ENCODE results near the gene TBL1XR1. TPM values are rescaled to one million over a fixed set of nuclear protein-coding genes. Genes with fewer than 3 reads are reported as not detected.

TBL1XR1 gene
- total RNA-seq, 1 experiment from 2014 or later = 180 TPM

DNA sequence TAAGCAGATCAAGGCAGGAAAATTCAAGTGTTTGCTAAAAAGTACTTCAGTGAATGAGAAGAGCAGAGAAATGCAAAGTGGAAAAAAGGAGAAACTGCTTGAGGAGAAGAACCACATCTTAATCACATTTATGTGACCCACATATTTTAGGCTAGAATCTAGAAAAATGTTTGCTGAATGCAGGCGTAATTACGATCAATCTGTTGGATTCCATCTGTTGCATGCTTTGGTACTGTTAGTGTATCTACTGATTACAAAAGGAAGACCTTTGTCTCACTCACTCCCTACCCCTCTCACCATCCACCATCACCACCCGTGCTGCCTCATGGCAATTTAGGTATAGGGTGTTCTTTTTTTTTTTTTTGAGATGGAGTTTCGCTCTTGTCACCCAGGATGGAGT is 9.7 kb upstream of the TBL1XR1 start:
- Histone ChIP-seq H2AFZ (ENCODE audit: low read depth, low read length, poor library complexity, severe bottlenecking) (no peak overlapping the region), H3K27me3 (ENCODE audit: insufficient read depth, low read length) (no peaks in the 10 kb centered on the region), H3K9ac (ENCODE audit: low read length) (no peak overlapping the region), H3K4me1 (ENCODE audit: control insufficient read depth in 1 of 2, insufficient read depth in 2 of 2, low read length in 2 of 2) (peaks cover 0 to 2% of the 10 kb centered on the region in 2 experiments; a peak in 1 of 4 replicates), H4K20me1 (ENCODE audit: insufficient read depth) (no peaks in the 10 kb centered on the region), H3K4me3 (replicated peaks in 1 of 2; ENCODE audit: low read depth in 1 of 2, low read length in 2 of 2) (no peak overlapping the region), H3K4me2 (ENCODE audit: low read length) (no peak overlapping the region), H3K9me3 (ENCODE audit: control insufficient read depth in 1 of 2, insufficient read depth in 1 of 2, low read depth in 1 of 2, low read length in 2 of 2) (no peaks in the 10 kb centered on the region), H3K79me2 (ENCODE audit: insufficient read depth, low read length) (no peaks in the 10 kb centered on the region), H3K9me2 (ENCODE audit: insufficient read depth) (no peaks in the 10 kb centered on the region), H3K27ac (ENCODE audit: low read depth, low read length) (no peak overlapping the region), H3K36me3 (ENCODE audit: control insufficient read depth in 1 of 2, insufficient read depth in 2 of 2, low read length in 2 of 2) (no peaks in the 10 kb centered on the region)
- RAD21 ChIA-PET (ENCODE audit: low non-redundant PET in 1 of 2, low total read pairs in 2 of 2, uncharacterized antibody in 2 of 2, unreplicated experiment in 2 of 2) = no interaction called here
- POLR2A ChIA-PET = no interaction called here
- BruUV-seq (replicated peaks) = no TSS peak
- CTCF ChIA-PET = no interaction called here
- DNase-seq (ENCODE audit: low read depth, low spot score) (no peak), ATAC-seq (no peak)
- intact Hi-C loops (cut with micrococcal nuclease) = no loop called here
- TF ChIP-seq ELF1 (IDR thresholded peaks at IDR 0.05; ENCODE audit: borderline replicate concordance, low read depth) (no peak), CEBPB (IDR thresholded peaks at IDR 0.05; ENCODE audit: low read depth) (no peak), SIN3A (IDR thresholded peaks at IDR 0.05; ENCODE audit: low read depth) (no peak), ZNF274 (IDR thresholded peaks at IDR 0.05; ENCODE audit: low read depth, low read length) (no peak), ZFX (IDR thresholded peaks at IDR 0.05) (no peak), SRF (IDR thresholded peaks at IDR 0.05; ENCODE audit: low read depth) (no peak)

DNA sequence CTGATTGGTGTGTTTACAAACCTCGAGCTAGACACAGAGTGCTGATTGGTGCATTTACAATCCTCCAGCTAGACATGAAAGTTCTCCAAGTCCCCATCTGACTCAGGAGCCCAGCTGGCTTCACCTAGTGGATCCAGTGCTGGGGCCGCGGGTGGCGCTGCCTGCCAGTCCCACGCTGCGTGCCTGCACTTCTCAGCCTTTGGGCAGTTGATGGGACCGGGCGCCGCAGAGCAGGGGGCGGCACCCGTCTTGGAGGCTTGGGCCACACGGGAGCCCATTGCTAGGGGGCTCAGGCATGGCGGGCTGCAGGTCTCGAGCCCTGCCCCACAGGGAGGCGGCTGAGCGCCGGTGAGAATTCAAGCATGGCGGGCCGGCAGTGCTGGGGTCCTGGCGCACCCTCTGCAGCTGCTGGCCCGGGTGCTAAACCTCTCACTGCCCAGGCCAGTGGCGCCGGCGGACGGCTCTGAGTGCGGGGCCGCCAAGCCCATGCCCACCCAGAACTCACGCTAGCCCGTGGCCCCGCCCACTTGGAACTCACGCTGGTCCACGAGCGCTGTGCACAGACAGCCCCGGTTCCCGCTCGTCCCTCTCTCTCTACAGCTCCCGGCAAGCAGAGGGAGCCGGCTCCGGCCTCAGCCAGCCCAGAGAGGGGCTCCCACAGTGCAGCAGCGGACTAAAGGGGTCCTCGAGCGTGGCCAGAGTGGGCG is 6.6 kb upstream of the TBL1XR1 start:
- no peak overlapping the region for H3K9ac ChIP-seq (ENCODE audit: low read length)
- BruUV-seq (replicated peaks) = no TSS peak
- no peak overlapping the region for H2AFZ ChIP-seq (ENCODE audit: low read depth, low read length, poor library complexity, severe bottlenecking)
- peaks cover 8 to 14% of the 10 kb centered on the region in 2 experiments for H3K4me1 ChIP-seq (ENCODE audit: control insufficient read depth in 1 of 2, insufficient read depth in 2 of 2, low read length in 2 of 2)
- no peaks in the 10 kb centered on the region for H3K27me3 ChIP-seq (ENCODE audit: insufficient read depth, low read length)
- CTCF ChIA-PET = no interaction called here
- ATAC-seq (no peak), DNase-seq (ENCODE audit: low read depth, low spot score) (no peak)
- H3K9me3 ChIP-seq (ENCODE audit: control insufficient read depth in 1 of 2, insufficient read depth in 1 of 2, low read depth in 1 of 2, low read length in 2 of 2) = no peaks in the 10 kb centered on the region
- H4K20me1 ChIP-seq (ENCODE audit: insufficient read depth) = no peaks in the 10 kb centered on the region
- H3K36me3 ChIP-seq (ENCODE audit: control insufficient read depth in 1 of 2, insufficient read depth in 2 of 2, low read length in 2 of 2) = no peaks in the 10 kb centered on the region
- RAD21 ChIA-PET (ENCODE audit: low non-redundant PET in 1 of 2, low total read pairs in 2 of 2, uncharacterized antibody in 2 of 2, unreplicated experiment in 2 of 2) = no interaction called here
- H3K4me2 ChIP-seq (ENCODE audit: low read length) = no peak overlapping the region
- no peak overlapping the region for H3K27ac ChIP-seq (ENCODE audit: low read depth, low read length)
- POLR2A ChIA-PET = no interaction called here
- H3K4me3 ChIP-seq (replicated peaks in 1 of 2; ENCODE audit: low read depth in 1 of 2, low read length in 2 of 2) = no peak overlapping the region
- no peaks in the 10 kb centered on the region for H3K9me2 ChIP-seq (ENCODE audit: insufficient read depth)
- no peaks in the 10 kb centered on the region for H3K79me2 ChIP-seq (ENCODE audit: insufficient read depth, low read length)
- intact Hi-C loops (cut with micrococcal nuclease) = no loop called here
- TF ChIP-seq CBX3 (IDR thresholded peaks at IDR 0.05; ENCODE audit: low read depth) = no peak
- TF ChIP-seq, protein P1, sequence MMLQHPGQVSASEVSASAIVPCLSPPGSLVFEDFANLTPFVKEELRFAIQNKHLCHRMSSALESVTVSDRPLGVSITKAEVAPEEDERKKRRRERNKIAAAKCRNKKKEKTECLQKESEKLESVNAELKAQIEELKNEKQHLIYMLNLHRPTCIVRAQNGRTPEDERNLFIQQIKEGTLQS (IDR thresholded peaks at IDR 0.05) = no peak
- TF ChIP-seq, protein P2, sequence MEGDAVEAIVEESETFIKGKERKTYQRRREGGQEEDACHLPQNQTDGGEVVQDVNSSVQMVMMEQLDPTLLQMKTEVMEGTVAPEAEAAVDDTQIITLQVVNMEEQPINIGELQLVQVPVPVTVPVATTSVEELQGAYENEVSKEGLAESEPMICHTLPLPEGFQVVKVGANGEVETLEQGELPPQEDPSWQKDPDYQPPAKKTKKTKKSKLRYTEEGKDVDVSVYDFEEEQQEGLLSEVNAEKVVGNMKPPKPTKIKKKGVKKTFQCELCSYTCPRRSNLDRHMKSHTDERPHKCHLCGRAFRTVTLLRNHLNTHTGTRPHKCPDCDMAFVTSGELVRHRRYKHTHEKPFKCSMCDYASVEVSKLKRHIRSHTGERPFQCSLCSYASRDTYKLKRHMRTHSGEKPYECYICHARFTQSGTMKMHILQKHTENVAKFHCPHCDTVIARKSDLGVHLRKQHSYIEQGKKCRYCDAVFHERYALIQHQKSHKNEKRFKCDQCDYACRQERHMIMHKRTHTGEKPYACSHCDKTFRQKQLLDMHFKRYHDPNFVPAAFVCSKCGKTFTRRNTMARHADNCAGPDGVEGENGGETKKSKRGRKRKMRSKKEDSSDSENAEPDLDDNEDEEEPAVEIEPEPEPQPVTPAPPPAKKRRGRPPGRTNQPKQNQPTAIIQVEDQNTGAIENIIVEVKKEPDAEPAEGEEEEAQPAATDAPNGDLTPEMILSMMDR (IDR thresholded peaks at IDR 0.05 in 2 of 3, conservative IDR thresholded peaks at IDR 0.05 in 1 of 3; ENCODE audit: borderline replicate concordance in 1 of 3, insufficient read depth in 1 of 3, low read depth in 2 of 3, low read length in 2 of 3) = no peak
- no peak for TF ChIP-seq SIN3A (IDR thresholded peaks at IDR 0.05; ENCODE audit: low read depth)
- TF ChIP-seq POLR2A (IDR thresholded peaks at IDR 0.05; ENCODE audit: borderline replicate concordance, extremely low read depth, insufficient read depth, insufficient read length) = no peak
- TF ChIP-seq, protein P3, sequence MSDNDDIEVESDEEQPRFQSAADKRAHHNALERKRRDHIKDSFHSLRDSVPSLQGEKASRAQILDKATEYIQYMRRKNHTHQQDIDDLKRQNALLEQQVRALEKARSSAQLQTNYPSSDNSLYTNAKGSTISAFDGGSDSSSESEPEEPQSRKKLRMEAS (IDR thresholded peaks at IDR 0.05) = no peak
- TF ChIP-seq YY1 (IDR thresholded peaks at IDR 0.05; ENCODE audit: extremely low read depth, insufficient replicate concordance, low read depth, low read length) = no peak
- no peak for TF ChIP-seq SP1 (IDR thresholded peaks at IDR 0.05; ENCODE audit: low read depth)
- TF ChIP-seq EZH2phosphoT487 (IDR thresholded peaks at IDR 0.05; ENCODE audit: borderline replicate concordance) = no peak
- TF ChIP-seq RAD21 (IDR thresholded peaks at IDR 0.05; ENCODE audit: low read depth) = no peak
- TF ChIP-seq FOSL1 (IDR thresholded peaks at IDR 0.05; ENCODE audit: low read depth) = no peak
- no peak for TF ChIP-seq ZNF274 (IDR thresholded peaks at IDR 0.05; ENCODE audit: low read depth, low read length)
- no peak for TF ChIP-seq SRF (IDR thresholded peaks at IDR 0.05; ENCODE audit: low read depth)
- TF ChIP-seq EGR1 (IDR thresholded peaks at IDR 0.05; ENCODE audit: low read depth) = no peak

Data from HCT116 (cell line).